ENCODE data around the gene SERP1.

SERP1 gene

DNA sequence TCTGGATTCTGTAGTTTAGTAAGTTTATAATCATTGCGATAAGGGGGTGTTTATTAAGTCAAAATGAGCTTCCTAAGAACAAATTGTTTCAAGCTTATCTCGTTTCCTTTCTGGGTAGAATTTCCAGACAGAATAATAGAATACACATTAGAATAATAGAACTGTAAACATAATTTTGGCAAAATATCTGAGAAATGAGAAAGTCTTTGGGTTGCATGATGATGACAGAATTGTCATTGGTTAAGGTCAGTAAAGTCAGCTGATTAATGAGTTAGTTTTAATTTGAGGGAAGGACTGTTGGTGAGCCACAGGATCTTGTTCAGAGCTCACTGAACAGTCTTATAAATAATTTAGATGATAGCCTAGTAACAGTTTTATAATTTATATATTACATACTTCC, 10.5 kb upstream of the SERP1 start:
- H3K27me3 ChIP-seq (replicated peaks), result no peaks in the 10 kb centered on the region
- H3K36me3 ChIP-seq (replicated peaks), result peaks cover 16% of the 10 kb centered on the region
- in situ Hi-C loops (cut with HindIII; ENCODE audit: low pct_ligation_motif_present, low sequenced_read_pairs), result no loop called here
- TF ChIP-seq CTCF (IDR thresholded peaks at IDR 0.05; ENCODE audit: low read depth, low read length, missing control alignments), result no peak
- H3K27ac ChIP-seq, result no peak overlapping the region
- DNase-seq, result no peak
- H3K4me3 ChIP-seq (ENCODE audit: low read depth, low read length), result no peak overlapping the region

DNA sequence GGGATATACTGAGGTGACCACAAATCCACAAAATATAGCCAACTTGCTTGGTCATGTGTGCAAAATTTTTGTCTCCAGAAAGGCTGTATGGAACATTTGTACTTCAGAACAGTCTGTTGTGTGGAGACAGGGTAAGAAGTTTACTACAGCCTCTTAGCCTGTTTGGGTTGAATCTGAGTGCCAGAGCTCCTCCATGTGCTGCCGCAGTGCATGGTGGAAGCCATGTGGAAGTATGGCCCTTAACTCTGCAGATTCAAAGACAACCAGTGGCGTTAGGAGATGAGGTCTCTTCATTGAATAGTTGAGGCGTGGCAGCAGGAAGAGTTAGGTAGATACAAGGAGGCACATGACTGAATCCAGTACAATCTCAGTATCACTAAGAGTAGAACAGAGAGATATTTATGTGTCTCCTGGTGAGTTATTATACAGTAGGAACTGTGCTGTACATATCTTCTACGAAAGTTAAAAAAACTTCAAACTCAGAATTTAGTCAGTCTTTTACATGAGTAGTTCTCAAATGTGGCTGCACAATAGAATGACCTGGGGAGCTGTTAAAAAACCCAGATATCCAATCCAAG, 9.7 kb upstream of the SERP1 start:
- Histone ChIP-seq H3K27ac (no peak overlapping the region), H3K27me3 (replicated peaks) (no peaks in the 10 kb centered on the region), H3K36me3 (replicated peaks) (peaks cover 16% of the 10 kb centered on the region), H3K4me3 (ENCODE audit: low read depth, low read length) (no peak overlapping the region)
- no peak for TF ChIP-seq CTCF (IDR thresholded peaks at IDR 0.05; ENCODE audit: low read depth, low read length, missing control alignments)
- in situ Hi-C loops (cut with HindIII; ENCODE audit: low pct_ligation_motif_present, low sequenced_read_pairs), result no loop called here
- DNase-seq, result no peak

DNA sequence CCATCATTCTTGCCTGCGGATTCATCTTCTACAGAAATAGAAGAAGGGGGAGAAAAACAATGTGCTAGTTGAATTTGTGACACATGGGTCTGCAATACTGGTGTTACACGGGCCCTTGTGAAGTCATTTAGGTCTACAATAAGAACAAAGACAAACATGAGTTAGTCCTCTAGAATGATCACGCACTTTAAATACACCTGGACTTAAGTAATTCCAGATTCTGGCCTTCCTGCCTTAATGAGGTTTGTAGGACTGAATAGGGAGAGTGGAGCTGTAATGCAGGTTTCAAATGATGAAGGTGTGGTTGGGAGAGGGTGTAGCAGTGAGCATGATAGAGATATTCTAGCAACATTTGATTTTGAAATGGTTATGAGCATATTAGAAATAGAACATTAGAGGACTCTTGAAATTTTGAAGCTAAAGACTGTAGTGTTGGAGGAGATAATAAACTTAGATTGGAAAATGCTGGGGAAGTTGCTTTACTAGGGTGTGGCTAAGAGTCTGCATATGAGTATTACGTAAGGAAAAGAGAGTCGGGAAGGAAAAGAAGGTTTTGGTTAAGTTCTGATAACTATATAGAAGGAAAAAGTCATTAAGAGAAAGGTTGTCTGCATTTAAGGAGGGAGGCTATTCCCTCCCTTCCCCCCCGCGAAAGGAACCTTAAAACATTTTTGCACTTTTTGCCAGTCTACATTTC, 897 bp upstream of the SERP1 start:
- H3K27ac ChIP-seq, result peak overlapping the region; percentile 92
- in situ Hi-C loops (cut with HindIII; ENCODE audit: low pct_ligation_motif_present, low sequenced_read_pairs), result no loop called here
- no peak for TF ChIP-seq CTCF (IDR thresholded peaks at IDR 0.05; ENCODE audit: low read depth, low read length, missing control alignments)
- no peaks in the 10 kb centered on the region for H3K27me3 ChIP-seq (replicated peaks)
- peaks cover 15% of the 10 kb centered on the region for H3K36me3 ChIP-seq (replicated peaks)
- no peak for DNase-seq
- H3K4me3 ChIP-seq (ENCODE audit: low read depth, low read length), result peak overlapping the region; percentile 88

- DNase-seq, result no peak
- H3K27me3 ChIP-seq (replicated peaks), result no peaks in the 10 kb centered on the region
- in situ Hi-C loops (cut with HindIII; ENCODE audit: low pct_ligation_motif_present, low sequenced_read_pairs), result no loop called here
- H3K36me3 ChIP-seq (replicated peaks), result peaks cover 19% of the 10 kb centered on the region
- peak overlapping the region; percentile 92 for H3K27ac ChIP-seq
- H3K4me3 ChIP-seq (ENCODE audit: low read depth, low read length), result peak overlapping the region; percentile 88
- TF ChIP-seq CTCF (IDR thresholded peaks at IDR 0.05; ENCODE audit: low read depth, low read length, missing control alignments), result no peak
Measured at GRCh38 chr3:150545419-150546225, 674 bp downstream of the SERP1 start.

GRCh38 chr3:150544726-150545125, 1.6 kb downstream of the SERP1 start:
- DNase-seq, result no peak
- H3K27ac ChIP-seq, result no peak overlapping the region
- peaks cover 19% of the 10 kb centered on the region for H3K36me3 ChIP-seq (replicated peaks)
- no peaks in the 10 kb centered on the region for H3K27me3 ChIP-seq (replicated peaks)
- peak overlapping the region; percentile 88 for H3K4me3 ChIP-seq (ENCODE audit: low read depth, low read length)
- in situ Hi-C loops (cut with HindIII; ENCODE audit: low pct_ligation_motif_present, low sequenced_read_pairs), result no loop called here
- TF ChIP-seq CTCF (IDR thresholded peaks at IDR 0.05; ENCODE audit: low read depth, low read length, missing control alignments), result no peak
